ENCODE results near the gene SELENBP1. TPM values are rescaled to one million over a fixed set of nuclear protein-coding genes. Genes with fewer than 3 reads are reported as not detected.
"Not testable (repeated sequence)": the region's sequence is repeated elsewhere in the genome, so short reads cannot be mapped to it uniquely, and the experiment has no call there.

The SELENBP1 gene
- total and polyA plus RNA-seq, 10 donors: 17.3 to 114 (median 81.2) TPM

DNA sequence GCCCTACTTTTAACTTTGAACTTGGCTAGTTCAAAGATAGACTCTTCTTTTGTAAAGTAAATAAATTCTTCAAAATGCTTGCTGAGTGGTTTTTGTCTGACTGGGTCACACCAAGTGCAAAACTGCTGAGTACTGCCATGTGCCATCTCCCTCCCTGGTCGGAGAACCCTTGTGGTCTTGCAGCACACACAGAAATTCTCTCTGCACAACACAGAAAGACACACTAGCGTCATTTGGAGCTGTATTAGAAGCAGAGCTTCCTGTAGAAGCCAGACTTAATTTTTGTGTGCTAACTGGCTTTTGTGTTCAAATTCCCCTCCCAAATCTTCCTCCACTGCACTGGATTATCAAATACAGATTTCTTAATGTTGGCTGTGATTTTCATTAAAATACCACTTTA lies 29.4 kb upstream of the SELENBP1 start:
- H3K36me3 ChIP-seq: peaks cover 0 to 67% (median 54%) of the 10 kb centered on the region in 6 donors
- intact Hi-C loops (cut with DNase I; ENCODE audit: low total_unique reads): no loop called here
- no peak overlapping the region for H3K4me3 ChIP-seq
- peaks cover 10 to 29% (median 21%) of the 10 kb centered on the region in 6 donors for H3K4me1 ChIP-seq
- no peaks in the 10 kb centered on the region for H3K9me3 ChIP-seq
- WGBS, 5 donors: 67 to 95% (median 75%) methylated on average over 2 of the region's 2 CpGs
- no peak for DNase-seq
- no peaks in the 10 kb centered on the region for H3K27me3 ChIP-seq (replicated peaks in 1 of 7)
- no peak overlapping the region for H3K27ac ChIP-seq
- TF ChIP-seq POLR2AphosphoS5 (IDR thresholded peaks at IDR 0.05) (no peak), POLR2A (IDR thresholded peaks at IDR 0.05) (no peak)
- TF ChIP-seq, protein P1, sequence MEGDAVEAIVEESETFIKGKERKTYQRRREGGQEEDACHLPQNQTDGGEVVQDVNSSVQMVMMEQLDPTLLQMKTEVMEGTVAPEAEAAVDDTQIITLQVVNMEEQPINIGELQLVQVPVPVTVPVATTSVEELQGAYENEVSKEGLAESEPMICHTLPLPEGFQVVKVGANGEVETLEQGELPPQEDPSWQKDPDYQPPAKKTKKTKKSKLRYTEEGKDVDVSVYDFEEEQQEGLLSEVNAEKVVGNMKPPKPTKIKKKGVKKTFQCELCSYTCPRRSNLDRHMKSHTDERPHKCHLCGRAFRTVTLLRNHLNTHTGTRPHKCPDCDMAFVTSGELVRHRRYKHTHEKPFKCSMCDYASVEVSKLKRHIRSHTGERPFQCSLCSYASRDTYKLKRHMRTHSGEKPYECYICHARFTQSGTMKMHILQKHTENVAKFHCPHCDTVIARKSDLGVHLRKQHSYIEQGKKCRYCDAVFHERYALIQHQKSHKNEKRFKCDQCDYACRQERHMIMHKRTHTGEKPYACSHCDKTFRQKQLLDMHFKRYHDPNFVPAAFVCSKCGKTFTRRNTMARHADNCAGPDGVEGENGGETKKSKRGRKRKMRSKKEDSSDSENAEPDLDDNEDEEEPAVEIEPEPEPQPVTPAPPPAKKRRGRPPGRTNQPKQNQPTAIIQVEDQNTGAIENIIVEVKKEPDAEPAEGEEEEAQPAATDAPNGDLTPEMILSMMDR (IDR thresholded peaks at IDR 0.05 in 8 of 11, conservative IDR thresholded peaks at IDR 0.05 in 3 of 11): no peak

DNA sequence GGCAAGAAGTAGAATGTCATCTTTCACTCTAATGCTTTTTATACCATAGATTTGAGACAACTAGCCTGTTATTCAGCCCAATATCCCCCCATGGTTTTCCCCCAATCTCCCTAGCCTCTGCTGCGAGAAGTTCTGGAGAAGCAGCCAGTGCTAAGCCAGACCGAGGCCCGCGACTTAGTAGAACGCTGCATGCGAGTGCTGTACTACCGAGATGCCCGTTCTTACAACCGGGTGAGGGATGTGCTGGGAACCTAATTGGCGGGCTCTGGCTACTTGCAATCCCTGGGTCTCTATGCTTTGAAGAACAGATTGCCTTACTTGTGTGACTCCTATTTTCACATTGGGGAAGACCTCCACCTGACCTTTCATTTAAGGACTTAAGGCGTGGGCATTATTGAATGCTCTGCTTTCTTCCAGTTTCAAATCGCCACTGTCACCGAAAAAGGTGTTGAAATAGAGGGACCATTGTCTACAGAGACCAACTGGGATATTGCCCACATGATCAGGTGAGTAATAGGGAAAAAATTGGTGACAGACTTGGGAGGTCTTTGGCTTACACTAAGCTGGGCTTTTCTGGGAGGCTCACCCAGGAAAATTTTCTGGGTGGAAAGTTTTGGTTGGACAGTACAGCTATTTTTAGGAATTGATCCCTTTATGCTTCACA lies 28.8 kb upstream of the SELENBP1 start:
- no peaks in the 10 kb centered on the region for H3K9me3 ChIP-seq
- peaks cover 10 to 29% (median 21%) of the 10 kb centered on the region in 6 donors for H3K4me1 ChIP-seq
- WGBS, 5 donors: 89 to 95% (median 95%) methylated on average over 13 of the region's 13 CpGs
- TF ChIP-seq POLR2AphosphoS5 (IDR thresholded peaks at IDR 0.05) (no peak), POLR2A (IDR thresholded peaks at IDR 0.05) (no peak)
- TF ChIP-seq, protein P1 (IDR thresholded peaks at IDR 0.05 in 8 of 11, conservative IDR thresholded peaks at IDR 0.05 in 3 of 11): no peak
- intact Hi-C loops (cut with DNase I; ENCODE audit: low total_unique reads): no loop called here
- H3K27me3 ChIP-seq (replicated peaks in 1 of 7): no peaks in the 10 kb centered on the region
- peaks cover 0 to 61% (median 48%) of the 10 kb centered on the region in 6 donors for H3K36me3 ChIP-seq
- peak overlapping the region in 2 of 8 donors; percentile 94 for H3K27ac ChIP-seq
- peak overlapping the region in 2 of 8 donors; percentile 69 to 97 for H3K4me3 ChIP-seq
- no peak for DNase-seq

DNA sequence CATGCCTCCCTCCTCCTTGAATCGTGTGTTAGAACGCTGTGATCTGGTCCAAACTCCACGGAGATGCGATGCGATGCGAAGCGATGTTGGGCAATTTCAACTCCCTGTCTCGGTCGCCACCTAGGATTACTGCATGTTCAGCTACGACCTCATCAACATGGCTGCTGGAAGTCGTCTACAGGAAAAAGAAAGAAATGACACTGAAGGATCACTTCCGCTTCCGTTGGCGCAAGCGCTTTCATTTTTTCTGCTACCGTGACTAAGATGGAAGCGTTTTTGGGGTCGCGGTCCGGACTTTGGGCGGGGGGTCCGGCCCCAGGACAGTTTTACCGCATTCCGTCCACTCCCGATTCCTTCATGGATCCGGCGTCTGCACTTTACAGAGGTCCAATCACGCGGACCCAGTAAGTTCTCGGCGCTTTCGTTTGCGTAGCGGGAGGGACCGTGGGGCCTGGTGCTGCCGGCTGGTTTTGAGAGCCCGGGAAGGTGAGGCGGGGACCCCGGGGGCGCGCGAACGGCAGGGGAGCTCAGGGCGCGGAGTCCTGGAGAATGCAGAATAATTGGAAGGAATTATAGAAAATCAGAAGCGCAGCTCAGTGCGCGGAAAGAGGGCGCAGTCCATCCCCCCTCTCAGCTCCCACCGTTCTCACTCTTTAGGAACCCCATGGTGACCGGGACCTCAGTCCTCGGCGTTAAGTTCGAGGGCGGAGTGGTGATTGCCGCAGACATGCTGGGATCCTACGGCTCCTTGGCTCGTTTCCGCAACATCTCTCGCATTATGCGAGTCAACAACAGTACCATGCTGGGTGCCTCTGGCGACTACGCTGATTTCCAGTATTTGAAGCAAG lies 27.0 kb upstream of the SELENBP1 start, which contains the start of gene PSMB4:
Gene PSMB4, plus strand, starts transcription at position 250 of the 848 bp plus-strand sequence. Its CDS starts 15 bp downstream, at position 265.
- peak; percentile 89 for DNase-seq
- Histone ChIP-seq H3K27ac (peak within 1 kb of the TSS; percentile 82 to 94 (median 92)), H3K4me1 (peaks cover 10 to 29% (median 21%) of the 10 kb centered on the region in 6 donors), H3K36me3 (peaks cover 0 to 44% (median 31%) of the 10 kb centered on the region in 6 donors), H3K9me3 (no peaks in the 10 kb centered on the region), H3K4me3 (peak within 1 kb of the TSS; percentile 67 to 97 (median 76)), H3K27me3 (replicated peaks in 1 of 7) (no peaks in the 10 kb centered on the region)
- TF ChIP-seq POLR2A (IDR thresholded peaks at IDR 0.05) (peak in 1 of 3 donors; percentile 17), POLR2AphosphoS5 (IDR thresholded peaks at IDR 0.05) (peak; percentile 85 to 99 (median 86))
- TF ChIP-seq, protein P1 (IDR thresholded peaks at IDR 0.05 in 8 of 11, conservative IDR thresholded peaks at IDR 0.05 in 3 of 11): peak in 7 of 11 experiments; percentile 15 to 53 (median 46)
- 0 to 1% (median 0%) methylated on average over 63 of the region's 63 CpGs for WGBS, 5 donors
- intact Hi-C loops (cut with DNase I; ENCODE audit: low total_unique reads): no loop called here

DNA sequence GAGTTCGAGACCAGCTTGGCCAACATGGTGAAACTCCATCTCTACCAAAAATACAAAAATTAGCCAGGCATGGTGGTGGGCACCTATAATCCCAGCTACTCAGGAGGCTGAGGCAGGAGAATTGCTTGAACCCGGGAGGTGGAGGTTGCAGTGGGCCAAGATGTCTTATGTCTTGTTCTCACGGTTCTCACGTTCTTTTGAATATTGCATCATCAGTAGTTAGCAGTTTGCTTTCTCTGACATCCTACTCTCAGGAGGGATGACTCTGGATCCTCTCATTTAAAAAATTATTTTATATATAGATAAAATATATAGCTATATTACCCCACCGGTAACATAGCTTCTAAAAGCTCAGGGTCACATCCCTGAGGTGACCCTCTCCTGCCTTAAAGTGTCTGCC lies 23.8 kb upstream of the SELENBP1 start:
- H3K27me3 ChIP-seq (replicated peaks in 1 of 7); intact Hi-C loops (cut with DNase I; ENCODE audit: low total_unique reads): not testable (repeated sequence)

More for the DNA sequence above, 23.8 kb upstream of the SELENBP1 start:
- not testable (repeated sequence) for H3K9me3 ChIP-seq, DNase-seq, H3K27ac ChIP-seq, H3K4me3 ChIP-seq
- H3K4me1 ChIP-seq: peaks cover 10 to 22% (median 18%) of the 10 kb centered on the region in 6 donors
- peaks cover 0 to 11% (median 7%) of the 10 kb centered on the region in 6 donors for H3K36me3 ChIP-seq
- WGBS, 5 donors: 75 to 88% (median 87%) methylated on average over 5 of the region's 5 CpGs

Measured in spleen (tissue), 11 donors.